OCI-LY3 (cell line): ENCODE results near the gene RGS6.

Experiments
- CTCF ChIP-seq: fragments of 200-600, 300-600 bp; sonication (generic); IDR thresholded peaks from 2 replicates; pipeline ENCODE4 v1.5.1; 2014; ENCODE audit warnings: antibody characterized with exemption, low read length, low read depth
- EZH2phosphoT487 ChIP-seq: fragments of 200-600 bp; shearing (Covaris generic); IDR thresholded peaks from 2 replicates; pipeline ENCODE4 v1.6.1; 2018; ENCODE audit warnings: antibody characterized with exemption, mixed run types, low read depth

DNA sequence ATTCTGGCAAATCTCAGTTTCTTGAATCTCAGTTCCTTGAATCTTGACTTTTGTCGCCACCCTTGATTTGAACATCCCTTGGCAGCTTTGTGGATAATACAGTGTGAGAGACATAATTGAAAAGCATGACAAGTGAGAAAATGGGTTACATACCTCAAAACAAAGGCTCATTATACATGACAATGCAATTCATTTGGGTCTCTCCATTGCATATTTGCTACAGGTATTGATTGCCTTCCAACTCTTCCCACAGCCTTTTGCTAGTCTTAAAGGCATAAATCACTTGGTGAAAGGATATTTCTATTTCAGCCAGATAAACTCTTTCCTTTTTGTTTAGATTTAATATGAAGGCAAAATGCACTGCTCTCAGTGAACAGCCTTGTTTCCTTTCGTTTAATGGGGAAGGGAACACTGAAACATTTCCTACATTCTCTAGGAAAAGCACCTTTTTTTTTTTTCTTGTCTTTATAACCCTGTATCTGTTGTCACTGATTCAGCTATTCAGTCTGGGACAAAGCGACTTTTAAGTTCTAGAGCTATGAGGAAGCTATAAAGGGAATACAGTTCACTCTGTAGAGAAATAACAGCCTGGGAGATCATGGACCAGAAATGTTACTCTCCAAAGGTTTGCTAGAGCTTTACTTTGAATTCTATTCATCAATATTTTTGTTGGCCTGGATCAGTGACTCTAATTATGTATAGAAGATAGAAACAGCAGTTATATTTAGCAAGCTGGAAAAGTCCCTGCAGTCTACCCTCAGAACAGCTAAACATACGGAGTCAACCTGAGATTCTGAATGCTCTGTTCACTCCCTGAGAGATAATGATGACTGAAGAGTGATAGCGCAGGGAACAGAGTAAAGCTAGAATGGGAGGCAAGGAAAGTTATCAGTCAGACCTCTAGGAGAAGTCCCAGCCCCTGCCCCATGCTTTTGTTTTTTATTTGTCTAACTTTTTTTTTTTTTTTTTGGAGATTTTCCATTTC lies 311.4 kb downstream of the RGS6 start:
- TF ChIP-seq CTCF, result no peak
- no peak for TF ChIP-seq EZH2phosphoT487
